WI38 (cell line): ENCODE data around the gene DAPK2.
A peak's percentile ranks its signal among the peaks of the same experiment; 100 is the strongest.

Experiments used
- H3K4me3 ChIP-seq: 2 replicates; pipeline ENCODE4 v1.5.1; 2011; ENCODE audit warnings: low read depth, mild to moderate bottlenecking, control low read depth, low read length
- CTCF ChIP-seq: IDR thresholded peaks from 2 replicates; pipeline ENCODE4 v1.5.1; 2012; ENCODE audit warnings: low read depth, mild to moderate bottlenecking, control low read depth, low read length

Gene DAPK2

GRCh38 chr15:64051407-64052259 is 5.3 kb upstream of the DAPK2 start:
- no peak overlapping the region for H3K4me3 ChIP-seq
- no peak for TF ChIP-seq CTCF

- no peak for TF ChIP-seq CTCF
- no peak overlapping the region for H3K4me3 ChIP-seq
Measured at GRCh38 chr15:64051093-64051402, 4.8 kb upstream of the DAPK2 start.

GRCh38 chr15:64050281-64051092 is 4.2 kb upstream of the DAPK2 start:
- H3K4me3 ChIP-seq: no peak overlapping the region
- TF ChIP-seq CTCF: no peak

GRCh38 chr15:64048781-64049460 is 2.6 kb upstream of the DAPK2 start:
- no peak overlapping the region for H3K4me3 ChIP-seq
- no peak for TF ChIP-seq CTCF

- TF ChIP-seq CTCF: no peak
- peak overlapping the region; percentile 42 for H3K4me3 ChIP-seq
Measured at GRCh38 chr15:64045774-64046420, 388 bp downstream of the DAPK2 start.

GRCh38 chr15:64045101-64045435 is 1.2 kb downstream of the DAPK2 start:
- H3K4me3 ChIP-seq: no peak overlapping the region
- TF ChIP-seq CTCF: no peak
